Astrocyte (in vitro differentiated cells and primary cell): ENCODE results near the gene GPR89B. TPM values are rescaled to one million over a fixed set of nuclear protein-coding genes. Genes with fewer than 3 reads are reported as not detected.

Experiments used
- DNase-seq: peaks from one replicate; pipeline ENCODE4 v3.0.0-alpha.2; 2010; ENCODE audit warnings: low read depth
- FAIRE-seq: peaks from 2 replicates; lab custom pipeline; 2011; peaks lifted over from hg19 to GRCh38; lab: Jason Lieb, UNC
- H2AFZ ChIP-seq: 2 replicates; pipeline ENCODE4 v1.6.0; 2012; ENCODE audit warnings: low read depth, low read length, inconsistent platforms
- H3K27ac ChIP-seq: 2 replicates; pipeline ENCODE4 v1.5.1; 2011; ENCODE audit warnings: low read depth, low read length, inconsistent platforms
- H3K27me3 ChIP-seq: 2 replicates; pipeline ENCODE4 v1.6.0; 2011; ENCODE audit warnings: low read length, inconsistent platforms; ENCODE audit not compliant: insufficient read depth
- H3K36me3 ChIP-seq: 2 replicates; pipeline ENCODE4 v1.5.1; 2011; ENCODE audit warnings: low read length, inconsistent platforms; ENCODE audit not compliant: insufficient read depth
- H3K4me1 ChIP-seq: 2 replicates; pipeline ENCODE4 v1.5.1; 2011; ENCODE audit warnings: low read length, inconsistent platforms; ENCODE audit not compliant: insufficient read depth
- H3K4me2 ChIP-seq: 2 replicates; pipeline ENCODE4 v1.6.0; 2012; ENCODE audit warnings: low read length, inconsistent platforms
- H3K4me3 ChIP-seq: 2 replicates; pipeline ENCODE4 v1.5.1; 2011; ENCODE audit warnings: low read depth, mild to moderate bottlenecking, low read length, inconsistent platforms; ENCODE audit not compliant: insufficient read depth
- H3K79me2 ChIP-seq: 2 replicates; pipeline ENCODE4 v1.6.0; 2012; ENCODE audit warnings: mild to moderate bottlenecking, low read length, inconsistent platforms; ENCODE audit not compliant: insufficient read depth
- H3K9ac ChIP-seq: 2 replicates; pipeline ENCODE4 v1.6.0; 2012; ENCODE audit warnings: mild to moderate bottlenecking, low read length, inconsistent platforms
- H3K9me3 ChIP-seq: 2 replicates; pipeline ENCODE4 v1.5.1; 2012; ENCODE audit warnings: low read depth, mild to moderate bottlenecking, low read length, inconsistent platforms; ENCODE audit not compliant: insufficient read depth
- H4K20me1 ChIP-seq: 2 replicates; pipeline ENCODE4 v1.6.0; 2012; ENCODE audit warnings: low read length, inconsistent platforms; ENCODE audit not compliant: insufficient read depth
- H3K27ac Mint-ChIP-seq: one replicate; pipeline ENCODE4 v1.8.0; 2021; ENCODE audit warnings: mild to moderate bottlenecking, mixed read lengths; ENCODE audit not compliant: unreplicated experiment
- H3K27me3 Mint-ChIP-seq: one replicate; pipeline ENCODE4 v1.8.0; 2021; ENCODE audit warnings: low read depth, mixed read lengths; ENCODE audit not compliant: unreplicated experiment
- H3K36me3 Mint-ChIP-seq: one replicate; pipeline ENCODE4 v1.8.0; 2021; ENCODE audit warnings: low read depth, mixed read lengths; ENCODE audit not compliant: unreplicated experiment
- H3K4me1 Mint-ChIP-seq: one replicate; pipeline ENCODE4 v1.8.0; 2021; ENCODE audit warnings: low read depth, mixed read lengths; ENCODE audit not compliant: unreplicated experiment
- H3K4me3 Mint-ChIP-seq: one replicate; pipeline ENCODE4 v1.8.0; 2021; ENCODE audit warnings: mild to moderate bottlenecking, moderate library complexity, mixed read lengths; ENCODE audit not compliant: unreplicated experiment
- H3K9me3 Mint-ChIP-seq: one replicate; pipeline ENCODE4 v1.8.0; 2021; ENCODE audit warnings: mild to moderate bottlenecking, mixed read lengths; ENCODE audit not compliant: unreplicated experiment
- EZH2 ChIP-seq: IDR thresholded peaks from 2 replicates; pipeline ENCODE4 v1.6.1; 2012; ENCODE audit warnings: mild to moderate bottlenecking, low read length, inconsistent platforms; ENCODE audit not compliant: insufficient read depth
- total RNA-seq: library from RNA; stranded (reverse); gene quantifications from 2 replicates; pipeline ENCODE4 v1.2.1, GENCODE V29; 2021
- TF ChIP-seq, protein P1 (sequence below): IDR thresholded peaks from 2 replicates; pipeline ENCODE4 v1.5.1; 2011; ENCODE audit warnings: low read depth, mild to moderate bottlenecking, inconsistent platforms, low read length, moderate library complexity; ENCODE audit not compliant: insufficient read depth

Gene GPR89B
- total RNA-seq, 1 donor from 2014 or later: 13.0 TPM

DNA sequence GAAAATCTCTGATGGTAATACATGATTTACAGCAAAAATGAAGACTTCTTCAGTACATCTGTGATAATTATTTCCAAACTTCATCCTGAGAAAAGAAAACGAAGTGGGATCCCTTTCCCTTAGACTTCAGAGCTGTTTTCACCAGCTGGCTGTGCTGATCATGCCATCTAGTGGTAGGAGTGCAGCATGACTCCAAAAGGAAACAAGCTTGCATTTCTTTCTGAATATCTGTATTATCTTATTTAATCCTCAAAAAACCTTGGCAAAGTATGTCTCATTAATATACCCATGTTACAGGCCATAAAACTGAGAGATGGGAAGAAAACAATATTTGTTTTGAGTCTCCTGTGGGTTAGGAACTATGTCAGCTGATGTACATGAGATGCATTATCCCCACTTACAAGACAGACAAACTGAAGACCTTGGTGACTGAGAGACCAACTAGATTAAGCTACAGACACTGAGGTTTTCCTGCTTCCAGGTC, 35.4 kb upstream of the GPR89B start:
- Histone ChIP-seq H3K9me3 (no peaks in the 10 kb centered on the region), H3K4me1 (no peaks in the 10 kb centered on the region), H3K36me3 (no peaks in the 10 kb centered on the region), H3K4me3 (no peak overlapping the region), H3K4me2 (no peak overlapping the region), H3K79me2 (no peaks in the 10 kb centered on the region), H3K27ac (no peak overlapping the region), H2AFZ (no peak overlapping the region), H3K27me3 (peaks cover 4% of the 10 kb centered on the region), H4K20me1 (no peaks in the 10 kb centered on the region), H3K9ac (no peak overlapping the region)
- no peaks in the 10 kb centered on the region for H3K36me3 Mint-ChIP-seq
- no peaks in the 10 kb centered on the region for H3K4me1 Mint-ChIP-seq
- no peak for TF ChIP-seq EZH2
- TF ChIP-seq, protein P1, sequence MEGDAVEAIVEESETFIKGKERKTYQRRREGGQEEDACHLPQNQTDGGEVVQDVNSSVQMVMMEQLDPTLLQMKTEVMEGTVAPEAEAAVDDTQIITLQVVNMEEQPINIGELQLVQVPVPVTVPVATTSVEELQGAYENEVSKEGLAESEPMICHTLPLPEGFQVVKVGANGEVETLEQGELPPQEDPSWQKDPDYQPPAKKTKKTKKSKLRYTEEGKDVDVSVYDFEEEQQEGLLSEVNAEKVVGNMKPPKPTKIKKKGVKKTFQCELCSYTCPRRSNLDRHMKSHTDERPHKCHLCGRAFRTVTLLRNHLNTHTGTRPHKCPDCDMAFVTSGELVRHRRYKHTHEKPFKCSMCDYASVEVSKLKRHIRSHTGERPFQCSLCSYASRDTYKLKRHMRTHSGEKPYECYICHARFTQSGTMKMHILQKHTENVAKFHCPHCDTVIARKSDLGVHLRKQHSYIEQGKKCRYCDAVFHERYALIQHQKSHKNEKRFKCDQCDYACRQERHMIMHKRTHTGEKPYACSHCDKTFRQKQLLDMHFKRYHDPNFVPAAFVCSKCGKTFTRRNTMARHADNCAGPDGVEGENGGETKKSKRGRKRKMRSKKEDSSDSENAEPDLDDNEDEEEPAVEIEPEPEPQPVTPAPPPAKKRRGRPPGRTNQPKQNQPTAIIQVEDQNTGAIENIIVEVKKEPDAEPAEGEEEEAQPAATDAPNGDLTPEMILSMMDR: peak; percentile 100
- FAIRE-seq: peak; percentile 78
- H3K9me3 Mint-ChIP-seq: no peaks in the 10 kb centered on the region
- peak; percentile 23 for DNase-seq
- no peak overlapping the region for H3K4me3 Mint-ChIP-seq
- H3K27ac Mint-ChIP-seq: no peak overlapping the region
- peaks cover 12% of the 10 kb centered on the region for H3K27me3 Mint-ChIP-seq

DNA sequence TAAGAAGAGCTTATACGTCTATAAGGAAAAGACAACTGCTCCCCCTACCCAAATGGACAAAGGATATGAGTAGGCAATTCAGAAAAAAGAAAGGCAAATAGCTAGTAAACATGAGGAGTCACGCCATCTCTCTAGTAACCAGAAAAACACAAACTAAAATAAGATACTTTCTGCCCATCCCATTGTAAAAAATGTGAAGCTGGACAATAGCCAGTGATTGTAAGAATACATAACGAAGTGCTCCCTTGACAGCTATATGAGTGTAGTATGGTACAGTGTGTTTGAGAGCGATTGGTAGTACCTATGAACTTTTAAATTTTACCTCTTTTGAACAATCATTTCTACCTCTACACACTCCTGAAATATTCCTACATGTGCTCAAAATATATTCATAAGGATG, 33.1 kb upstream of the GPR89B start:
- FAIRE-seq (no peak), DNase-seq (no peak)
- Mint-ChIP-seq H3K27ac (no peak overlapping the region), H3K36me3 (no peaks in the 10 kb centered on the region), H3K9me3 (no peaks in the 10 kb centered on the region), H3K27me3 (peaks cover 19% of the 10 kb centered on the region), H3K4me3 (no peak overlapping the region), H3K4me1 (no peaks in the 10 kb centered on the region)
- Histone ChIP-seq H4K20me1 (no peaks in the 10 kb centered on the region), H3K9ac (no peak overlapping the region), H3K9me3 (no peaks in the 10 kb centered on the region), H2AFZ (no peak overlapping the region), H3K27ac (no peak overlapping the region), H3K27me3 (peaks cover 4% of the 10 kb centered on the region), H3K36me3 (no peaks in the 10 kb centered on the region), H3K4me3 (no peak overlapping the region), H3K4me1 (no peaks in the 10 kb centered on the region), H3K4me2 (no peak overlapping the region), H3K79me2 (no peaks in the 10 kb centered on the region)
- no peak for TF ChIP-seq EZH2
- TF ChIP-seq, protein P1: no peak

DNA sequence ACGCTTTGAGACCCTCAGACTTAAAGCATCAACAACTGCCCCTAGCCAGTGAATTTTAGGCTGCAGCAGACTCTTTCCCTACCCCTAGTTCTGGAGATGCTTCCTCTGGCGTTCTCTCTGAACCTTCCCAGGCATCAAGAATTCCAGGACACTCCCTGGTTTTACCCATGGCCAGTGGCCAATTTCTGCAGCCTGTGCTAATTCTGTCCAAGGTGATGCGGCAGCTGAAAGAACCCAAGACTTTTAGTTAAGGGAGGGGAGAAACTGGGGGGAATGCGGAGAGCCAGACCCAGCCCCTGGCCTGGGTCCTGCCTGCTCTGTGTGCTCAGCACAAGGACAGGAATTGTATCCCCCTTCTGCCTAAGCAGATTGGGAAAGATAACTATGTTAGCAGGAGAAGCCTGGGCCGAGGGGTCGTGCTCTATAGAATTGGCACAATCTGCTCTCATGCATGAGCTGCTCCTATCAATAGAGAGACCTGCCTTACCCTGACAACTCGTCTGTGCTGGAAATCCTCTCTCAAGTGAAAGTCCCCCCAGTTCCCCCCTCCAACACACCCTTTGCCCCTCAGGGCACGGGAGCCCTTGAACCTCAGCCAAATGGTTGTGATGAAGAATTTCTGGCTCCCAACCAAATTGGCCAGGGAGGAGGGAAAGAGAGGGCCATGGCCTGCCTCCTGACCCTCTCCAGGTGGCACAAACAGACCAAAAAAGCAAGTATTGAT, 31.0 kb upstream of the GPR89B start:
- Histone ChIP-seq H3K79me2 (no peaks in the 10 kb centered on the region), H3K4me1 (no peaks in the 10 kb centered on the region), H3K4me2 (no peak overlapping the region), H3K9ac (no peak overlapping the region), H3K27me3 (peaks cover 4% of the 10 kb centered on the region), H4K20me1 (no peaks in the 10 kb centered on the region), H2AFZ (no peak overlapping the region), H3K9me3 (no peaks in the 10 kb centered on the region), H3K36me3 (no peaks in the 10 kb centered on the region), H3K27ac (no peak overlapping the region), H3K4me3 (no peak overlapping the region)
- TF ChIP-seq EZH2: no peak
- TF ChIP-seq, protein P1: no peak
- H3K4me1 Mint-ChIP-seq: peaks cover 2% of the 10 kb centered on the region
- H3K27ac Mint-ChIP-seq: no peak overlapping the region
- peaks cover 9% of the 10 kb centered on the region for H3K27me3 Mint-ChIP-seq
- FAIRE-seq (no peak), DNase-seq (no peak)
- H3K9me3 Mint-ChIP-seq: no peaks in the 10 kb centered on the region
- H3K36me3 Mint-ChIP-seq: no peaks in the 10 kb centered on the region
- no peak overlapping the region for H3K4me3 Mint-ChIP-seq
